ENCODE measurements around the gene NPAS1. TPM values are rescaled to one million over a fixed set of nuclear protein-coding genes. Genes with fewer than 3 reads are reported as not detected.

NPAS1 gene
- total and polyA plus RNA-seq, 2 of the 13 experiments (the other 11 are each of a cell fraction or from before 2014, with no cell fraction given) = 0.35 to 2.9 TPM

DNA sequence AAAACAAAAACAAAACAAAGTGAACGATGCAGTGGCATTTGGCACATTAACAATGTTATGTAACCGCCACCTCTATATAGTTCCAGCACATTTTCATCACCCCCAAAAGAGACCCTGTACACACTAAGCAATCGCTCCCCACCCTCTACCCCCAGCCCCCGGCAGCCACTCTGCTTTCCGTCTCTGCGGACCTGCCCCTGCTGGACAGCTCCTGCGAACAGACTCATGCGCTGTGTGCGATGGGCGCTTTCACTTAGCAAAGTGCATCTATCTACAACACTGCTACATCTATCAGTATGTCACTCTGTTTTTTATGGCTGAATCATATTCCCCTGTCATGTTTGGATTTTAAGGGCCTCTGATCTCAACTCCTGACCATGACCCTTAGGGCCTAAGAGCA is 53.9 kb downstream of the NPAS1 start (continued):
- TF ChIP-seq ZNF75D (CRISPR knock-in tag; IDR thresholded peaks at IDR 0.05; ENCODE audit: borderline replicate concordance) (no peak), HOXA3 (CRISPR knock-in tag; IDR thresholded peaks at IDR 0.05) (no peak), ELF1 (CRISPR knock-in tag; IDR thresholded peaks at IDR 0.05) (no peak), CHCHD3 (CRISPR knock-in tag; IDR thresholded peaks at IDR 0.05) (no peak), MED8 (CRISPR knock-in tag; IDR thresholded peaks at IDR 0.05; ENCODE audit: insufficient replicate concordance) (no peak), CENPT (CRISPR knock-in tag; IDR thresholded peaks at IDR 0.05; ENCODE audit: low read depth) (no peak)
- TF ChIP-seq, protein P1, sequence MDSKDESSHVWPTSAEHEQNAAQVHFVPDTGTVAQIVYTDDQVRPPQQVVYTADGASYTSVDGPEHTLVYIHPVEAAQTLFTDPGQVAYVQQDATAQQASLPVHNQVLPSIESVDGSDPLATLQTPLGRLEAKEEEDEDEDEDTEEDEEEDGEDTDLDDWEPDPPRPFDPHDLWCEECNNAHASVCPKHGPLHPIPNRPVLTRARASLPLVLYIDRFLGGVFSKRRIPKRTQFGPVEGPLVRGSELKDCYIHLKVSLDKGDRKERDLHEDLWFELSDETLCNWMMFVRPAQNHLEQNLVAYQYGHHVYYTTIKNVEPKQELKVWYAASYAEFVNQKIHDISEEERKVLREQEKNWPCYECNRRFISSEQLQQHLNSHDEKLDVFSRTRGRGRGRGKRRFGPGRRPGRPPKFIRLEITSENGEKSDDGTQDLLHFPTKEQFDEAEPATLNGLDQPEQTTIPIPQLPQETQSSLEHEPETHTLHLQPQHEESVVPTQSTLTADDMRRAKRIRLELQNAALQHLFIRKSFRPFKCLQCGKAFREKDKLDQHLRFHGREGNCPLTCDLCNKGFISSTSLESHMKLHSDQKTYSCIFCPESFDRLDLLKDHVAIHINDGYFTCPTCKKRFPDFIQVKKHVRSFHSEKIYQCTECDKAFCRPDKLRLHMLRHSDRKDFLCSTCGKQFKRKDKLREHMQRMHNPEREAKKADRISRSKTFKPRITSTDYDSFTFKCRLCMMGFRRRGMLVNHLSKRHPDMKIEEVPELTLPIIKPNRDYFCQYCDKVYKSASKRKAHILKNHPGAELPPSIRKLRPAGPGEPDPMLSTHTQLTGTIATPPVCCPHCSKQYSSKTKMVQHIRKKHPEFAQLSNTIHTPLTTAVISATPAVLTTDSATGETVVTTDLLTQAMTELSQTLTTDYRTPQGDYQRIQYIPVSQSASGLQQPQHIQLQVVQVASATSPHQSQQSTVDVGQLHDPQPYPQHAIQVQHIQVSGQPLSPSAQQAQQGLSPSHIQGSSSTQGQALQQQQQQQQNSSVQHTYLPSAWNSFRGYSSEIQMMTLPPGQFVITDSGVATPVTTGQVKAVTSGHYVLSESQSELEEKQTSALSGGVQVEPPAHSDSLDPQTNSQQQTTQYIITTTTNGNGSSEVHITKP (CRISPR knock-in tag; IDR thresholded peaks at IDR 0.05; ENCODE audit: low read depth) = no peak

DNA sequence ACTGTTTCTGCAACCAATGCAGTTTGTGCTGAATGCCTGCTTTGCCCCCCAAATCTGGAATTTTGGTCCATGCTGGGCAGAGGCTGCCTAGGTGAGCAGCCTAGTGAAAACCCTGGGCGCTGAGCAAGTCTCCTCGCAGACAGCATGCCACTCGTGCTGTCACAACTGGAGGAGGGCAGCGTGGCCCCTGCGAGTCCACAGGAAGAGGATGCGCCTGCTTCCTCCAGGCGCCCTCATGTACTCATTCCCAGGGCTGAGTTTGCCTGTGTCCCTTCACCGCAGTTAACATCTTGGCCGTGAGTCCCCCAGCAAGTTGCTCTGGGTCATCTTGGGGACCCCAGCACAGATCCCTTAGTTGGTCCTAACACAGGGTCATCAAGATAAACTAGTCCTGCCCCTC is 55.0 kb downstream of the NPAS1 start:
- CTCF ChIA-PET (ENCODE audit: low intra/inter-chr PET ratio, low total read pairs) = no interaction called here
- no peak overlapping the region for H3K4me3 ChIP-seq (replicated peaks in 1 of 3; ENCODE audit: insufficient read depth in 1 of 3, low read depth in 2 of 3, low read length in 3 of 3)
- no TSS peak for BruUV-seq (replicated peaks)
- TF ChIP-seq, protein P2, sequence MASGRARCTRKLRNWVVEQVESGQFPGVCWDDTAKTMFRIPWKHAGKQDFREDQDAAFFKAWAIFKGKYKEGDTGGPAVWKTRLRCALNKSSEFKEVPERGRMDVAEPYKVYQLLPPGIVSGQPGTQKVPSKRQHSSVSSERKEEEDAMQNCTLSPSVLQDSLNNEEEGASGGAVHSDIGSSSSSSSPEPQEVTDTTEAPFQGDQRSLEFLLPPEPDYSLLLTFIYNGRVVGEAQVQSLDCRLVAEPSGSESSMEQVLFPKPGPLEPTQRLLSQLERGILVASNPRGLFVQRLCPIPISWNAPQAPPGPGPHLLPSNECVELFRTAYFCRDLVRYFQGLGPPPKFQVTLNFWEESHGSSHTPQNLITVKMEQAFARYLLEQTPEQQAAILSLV (CRISPR knock-in tag; IDR thresholded peaks at IDR 0.05; ENCODE audit: borderline replicate concordance) = no peak
- TF ChIP-seq ZNF446 (CRISPR knock-in tag; IDR thresholded peaks at IDR 0.05) = no peak
- TF ChIP-seq, protein P3, sequence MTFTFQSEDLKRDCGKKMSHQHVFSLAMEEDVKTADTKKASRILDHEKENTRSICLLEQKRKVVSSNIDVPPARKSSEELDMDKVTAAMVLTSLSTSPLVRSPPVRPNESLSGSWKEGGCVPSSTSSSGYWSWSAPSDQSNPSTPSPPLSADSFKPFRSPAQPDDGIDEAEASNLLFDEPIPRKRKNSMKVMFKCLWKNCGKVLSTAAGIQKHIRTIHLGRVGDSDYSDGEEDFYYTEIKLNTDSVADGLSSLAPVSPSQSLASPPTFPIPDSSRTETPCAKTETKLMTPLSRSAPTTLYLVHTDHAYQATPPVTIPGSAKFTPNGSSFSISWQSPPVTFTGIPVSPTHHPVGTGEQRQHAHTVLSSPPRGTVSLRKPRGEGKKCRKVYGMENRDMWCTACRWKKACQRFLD (CRISPR knock-in tag; IDR thresholded peaks at IDR 0.05; ENCODE audit: borderline replicate concordance) = no peak
- no peak for TF ChIP-seq KDM1A (CRISPR knock-in tag; IDR thresholded peaks at IDR 0.05)
- TF ChIP-seq CENPT (CRISPR knock-in tag; IDR thresholded peaks at IDR 0.05; ENCODE audit: low read depth) = no peak
- no peak for TF ChIP-seq AFF4 (CRISPR knock-in tag; IDR thresholded peaks at IDR 0.05)
- no peak for TF ChIP-seq ZNF20 (CRISPR knock-in tag; IDR thresholded peaks at IDR 0.05)

More for the DNA sequence above, 55.0 kb downstream of the NPAS1 start:
- H3K27me3 ChIP-seq (ENCODE audit: control insufficient read depth in 1 of 2, insufficient read depth in 2 of 2, low read length in 2 of 2) = no peaks in the 10 kb centered on the region; a peak in 1 of 5 replicates
- H4K20me1 ChIP-seq (ENCODE audit: insufficient read depth, low read length) = no peaks in the 10 kb centered on the region
- no peak overlapping the region for H2AFZ ChIP-seq (ENCODE audit: low read length)
- intact Hi-C loops (cut with micrococcal nuclease; ENCODE audit: unreplicated experiment) (no loop called here), in situ Hi-C loops (cut with HindIII; ENCODE audit: extremely low pct_ligation_motif_present, low pct_unique_long_range_greater_than_20kb) (loop anchor here (5.0 kb wide), 1 partner anchor 53 kb away; no protein-coding TSS in a partner anchor)
- H3K4me2 ChIP-seq (ENCODE audit: low read depth, low read length) = no peak overlapping the region
- no peak overlapping the region for H3K27ac ChIP-seq (ENCODE audit: extremely low read length, insufficient read depth, low read length)
- no peak overlapping the region for H3K9ac ChIP-seq (ENCODE audit: insufficient read depth, low read depth, low read length)
- no peak for DNase-seq (ENCODE audit: low spot score)
- POLR2A ChIA-PET = no interaction called here
- H3K9me3 ChIP-seq (ENCODE audit: low read length) = no peaks in the 10 kb centered on the region
- 97% methylated on average over 4 of the region's 9 CpGs for WGBS (ENCODE audit: low lambda C conversion rate)
- H3K4me1 ChIP-seq (ENCODE audit: insufficient read depth, low read length) = peaks cover 3% of the 10 kb centered on the region
- no peak for ATAC-seq
- peaks cover 19 to 68% of the 10 kb centered on the region in 2 experiments; a peak in 4 of 5 replicates for H3K36me3 ChIP-seq (replicated peaks in 1 of 2; ENCODE audit: control insufficient read depth in 1 of 2, insufficient read depth in 2 of 2, low read length in 2 of 2)
- peaks cover 5% of the 10 kb centered on the region for H3K79me2 ChIP-seq (ENCODE audit: insufficient read depth, low read length)
- no peak for FAIRE-seq
